SK-N-SH treated with all-trans-retinoic acid at 6 μM for 48 hours (cell line): ENCODE data around the gene IFT43.

ENCODE experiments used
- ARNTL ChIP-seq: fragments of 450-650 bp; formaldehyde crosslinking; IDR thresholded peaks from 2 replicates; pipeline ENCODE4 v1.5.0; 2020; ENCODE audit warnings: low read depth, mild to moderate bottlenecking, moderate library complexity, borderline replicate concordance
- BACH2 ChIP-seq: fragments of 250-450 bp; sonication (Bioruptor Pico); IDR thresholded peaks from 2 replicates; pipeline ENCODE4 v1.9.0; 2021; ENCODE audit warnings: mild to moderate bottlenecking, borderline replicate concordance
- ISL1 ChIP-seq: fragments of 250-450 bp; sonication (Bioruptor Pico); IDR thresholded peaks from 2 replicates; pipeline ENCODE4 v2.1.2; 2022; ENCODE audit warnings: mild to moderate bottlenecking, moderate library complexity
- OSR1 ChIP-seq: fragments of 250-450 bp; sonication (Bioruptor Pico); IDR thresholded peaks from 2 replicates; pipeline ENCODE4 v1.8.0; 2022; ENCODE audit warnings: moderate library complexity, mild to moderate bottlenecking, inconsistent platforms
- PATZ1 ChIP-seq: fragments of 250-450 bp; sonication (Bioruptor Pico); IDR thresholded peaks from 2 replicates; pipeline ENCODE4 v1.8.0; 2020; ENCODE audit warnings: mild to moderate bottlenecking, moderate library complexity, borderline replicate concordance
- SNAI2 ChIP-seq: fragments of 250-450 bp; sonication (Bioruptor Pico); IDR thresholded peaks from 2 replicates; pipeline ENCODE4 v1.5.0; 2020; ENCODE audit warnings: mild to moderate bottlenecking, moderate library complexity
- ZFP3 ChIP-seq: fragments of 250-450 bp; sonication (Bioruptor Pico); IDR thresholded peaks from 2 replicates; pipeline ENCODE4 v1.5.0; 2020; ENCODE audit warnings: mild to moderate bottlenecking, moderate library complexity
- ZFP30 ChIP-seq: fragments of 450-650 bp; formaldehyde crosslinking; IDR thresholded peaks from 2 replicates; pipeline ENCODE4 v1.5.0; 2022; ENCODE audit warnings: mild to moderate bottlenecking, moderate library complexity
- ZNF70 ChIP-seq: fragments of 450-650 bp; formaldehyde crosslinking; IDR thresholded peaks from 2 replicates; pipeline ENCODE4 v1.5.0; 2020; ENCODE audit warnings: mild to moderate bottlenecking, moderate library complexity
- TF ChIP-seq, protein P1 (sequence below): fragments of 250-450 bp; sonication (Bioruptor Pico); IDR thresholded peaks from 2 replicates; pipeline ENCODE4 v1.5.1; 2020; ENCODE audit warnings: low read depth, mild to moderate bottlenecking, moderate library complexity
- TF ChIP-seq, protein P2 (sequence below): fragments of 250-450 bp; sonication (Bioruptor Pico); IDR thresholded peaks from 2 replicates; pipeline ENCODE4 v1.8.0; 2021; ENCODE audit warnings: low read depth, mild to moderate bottlenecking, moderate library complexity, borderline replicate concordance

DNA sequence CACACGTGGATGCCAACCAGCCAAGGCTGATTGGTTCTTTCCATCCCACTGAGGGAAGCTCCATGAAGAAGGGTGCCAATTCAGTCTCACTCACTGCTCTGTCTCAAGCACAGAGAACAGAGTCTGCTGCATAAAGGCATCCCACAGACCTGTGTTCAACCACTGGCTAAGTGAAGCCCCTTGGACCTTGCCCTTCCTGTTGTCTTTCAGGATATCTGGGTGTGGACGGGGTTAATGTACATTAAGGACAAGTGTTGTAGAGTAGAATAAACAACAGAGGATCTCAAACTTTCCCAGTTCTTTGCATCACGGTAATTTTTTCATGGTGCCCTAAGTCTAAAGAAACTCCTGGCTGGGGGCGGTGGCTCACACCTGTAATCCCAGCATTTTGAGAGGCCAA, 133.0 kb downstream of the IFT43 start:
- TF ChIP-seq PATZ1 (CRISPR knock-in tag) (no peak), ARNTL (CRISPR knock-in tag) (no peak), OSR1 (CRISPR knock-in tag) (no peak), BACH2 (CRISPR knock-in tag) (no peak), SNAI2 (CRISPR knock-in tag) (no peak), ZNF70 (CRISPR knock-in tag) (no peak), ISL1 (CRISPR knock-in tag) (no peak), ZFP30 (CRISPR knock-in tag) (no peak), ZFP3 (CRISPR knock-in tag) (no peak)
- TF ChIP-seq, protein P1, sequence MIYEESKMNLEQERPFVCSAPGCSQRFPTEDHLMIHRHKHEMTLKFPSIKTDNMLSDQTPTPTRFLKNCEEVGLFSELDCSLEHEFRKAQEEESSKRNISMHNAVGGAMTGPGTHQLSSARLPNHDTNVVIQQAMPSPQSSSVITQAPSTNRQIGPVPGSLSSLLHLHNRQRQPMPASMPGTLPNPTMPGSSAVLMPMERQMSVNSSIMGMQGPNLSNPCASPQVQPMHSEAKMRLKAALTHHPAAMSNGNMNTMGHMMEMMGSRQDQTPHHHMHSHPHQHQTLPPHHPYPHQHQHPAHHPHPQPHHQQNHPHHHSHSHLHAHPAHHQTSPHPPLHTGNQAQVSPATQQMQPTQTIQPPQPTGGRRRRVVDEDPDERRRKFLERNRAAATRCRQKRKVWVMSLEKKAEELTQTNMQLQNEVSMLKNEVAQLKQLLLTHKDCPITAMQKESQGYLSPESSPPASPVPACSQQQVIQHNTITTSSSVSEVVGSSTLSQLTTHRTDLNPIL (CRISPR knock-in tag) = no peak
- TF ChIP-seq, protein P2, sequence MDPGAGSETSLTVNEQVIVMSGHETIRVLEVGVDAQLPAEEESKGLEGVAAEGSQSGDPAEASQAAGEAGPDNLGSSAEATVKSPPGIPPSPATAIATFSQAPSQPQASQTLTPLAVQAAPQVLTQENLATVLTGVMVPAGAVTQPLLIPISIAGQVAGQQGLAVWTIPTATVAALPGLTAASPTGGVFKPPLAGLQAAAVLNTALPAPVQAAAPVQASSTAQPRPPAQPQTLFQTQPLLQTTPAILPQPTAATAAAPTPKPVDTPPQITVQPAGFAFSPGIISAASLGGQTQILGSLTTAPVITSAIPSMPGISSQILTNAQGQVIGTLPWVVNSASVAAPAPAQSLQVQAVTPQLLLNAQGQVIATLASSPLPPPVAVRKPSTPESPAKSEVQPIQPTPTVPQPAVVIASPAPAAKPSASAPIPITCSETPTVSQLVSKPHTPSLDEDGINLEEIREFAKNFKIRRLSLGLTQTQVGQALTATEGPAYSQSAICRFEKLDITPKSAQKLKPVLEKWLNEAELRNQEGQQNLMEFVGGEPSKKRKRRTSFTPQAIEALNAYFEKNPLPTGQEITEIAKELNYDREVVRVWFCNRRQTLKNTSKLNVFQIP (CRISPR knock-in tag) = no peak
